H9 (cell line): ENCODE results near the gene PPM1H. TPM values are rescaled to one million over a fixed set of nuclear protein-coding genes. Genes with fewer than 3 reads are reported as not detected.

Experiments used
- DNase-seq: peaks from one replicate; pipeline ENCODE4 v3.0.0-alpha.2; 2017
- H2AFZ ChIP-seq: one replicate; pipeline ENCODE4 v1.6.1; 2013; ENCODE audit warnings: mild to moderate bottlenecking, low read length, control low read depth, moderate library complexity
- H2AK5ac ChIP-seq: 2 replicates; pipeline ENCODE4 v1.6.1; 2013; ENCODE audit warnings: low read length, control low read depth, mixed read lengths; ENCODE audit not compliant: insufficient read length
- H2BK120ac ChIP-seq: one replicate; pipeline ENCODE4 v1.6.1; 2013; ENCODE audit warnings: low read depth, mild to moderate bottlenecking, low read length, control low read depth, inconsistent platforms; ENCODE audit not compliant: poor library complexity, severe bottlenecking
- H2BK12ac ChIP-seq: 2 replicates; pipeline ENCODE4 v1.6.1; 2013; ENCODE audit warnings: low read length, control low read depth, mixed read lengths, low read depth; ENCODE audit not compliant: insufficient read length
- H2BK15ac ChIP-seq: 2 replicates; pipeline ENCODE4 v1.6.1; 2013; ENCODE audit warnings: low read depth, low read length, control low read depth
- H2BK20ac ChIP-seq: one replicate; pipeline ENCODE4 v1.6.1; 2013; ENCODE audit warnings: low read depth, mild to moderate bottlenecking, low read length, control low read depth, inconsistent platforms; ENCODE audit not compliant: poor library complexity, severe bottlenecking
- H2BK5ac ChIP-seq: 2 replicates; pipeline ENCODE4 v1.6.1; 2013; ENCODE audit warnings: low read length, control low read depth, mixed read lengths; ENCODE audit not compliant: insufficient read length
- H3K14ac ChIP-seq: 2 replicates; pipeline ENCODE4 v1.6.1; 2013; ENCODE audit warnings: low read length, control low read depth; ENCODE audit not compliant: insufficient read depth
- H3K18ac ChIP-seq: 2 replicates; pipeline ENCODE4 v1.6.1; 2013; ENCODE audit warnings: low read depth, mild to moderate bottlenecking, mixed read lengths, low read length, control low read depth; ENCODE audit not compliant: insufficient read length
- H3K23ac ChIP-seq: 2 replicates; pipeline ENCODE4 v1.6.1; 2013; ENCODE audit warnings: low read length, control low read depth, mixed read lengths, low read depth; ENCODE audit not compliant: insufficient read length
- H3K23me2 ChIP-seq: 2 replicates; pipeline ENCODE4 v1.6.1; 2013; ENCODE audit warnings: low read depth, mild to moderate bottlenecking, mixed read lengths, low read length, control low read depth; ENCODE audit not compliant: insufficient read length, poor library complexity, severe bottlenecking
- H3K27ac ChIP-seq: 2 replicates; pipeline ENCODE4 v1.5.1; 2013; ENCODE audit warnings: low read length, control low read depth, mixed read lengths, low read depth; ENCODE audit not compliant: insufficient read length
- H3K27me3 ChIP-seq: 2 replicates; pipeline ENCODE4 v1.6.1; 2013; ENCODE audit warnings: low read length, control low read depth, inconsistent platforms; ENCODE audit not compliant: insufficient read depth
- H3K4ac ChIP-seq: 2 replicates; pipeline ENCODE4 v1.6.1; 2013; ENCODE audit warnings: low read depth, mild to moderate bottlenecking, control low read depth, inconsistent platforms, low read length, moderate library complexity
- H3K4me1 ChIP-seq: 2 replicates; pipeline ENCODE4 v1.6.1; 2013; ENCODE audit warnings: low read length, control low read depth, inconsistent platforms; ENCODE audit not compliant: insufficient read depth
- H3K4me2 ChIP-seq: 2 replicates; pipeline ENCODE4 v1.6.1; 2013; ENCODE audit warnings: low read length, control low read depth, mixed read lengths; ENCODE audit not compliant: insufficient read length, insufficient read depth
- H3K56ac ChIP-seq: 2 replicates; pipeline ENCODE4 v1.6.1; 2013; ENCODE audit warnings: low read depth, mild to moderate bottlenecking, mixed read lengths, low read length, control low read depth; ENCODE audit not compliant: insufficient read length
- H3K79me1 ChIP-seq: 2 replicates; pipeline ENCODE4 v1.6.1; 2013; ENCODE audit warnings: low read depth, mild to moderate bottlenecking, moderate library complexity, low read length, control low read depth, inconsistent platforms; ENCODE audit not compliant: insufficient read depth, poor library complexity, severe bottlenecking
- H3K79me2 ChIP-seq: 2 replicates; pipeline ENCODE4 v1.6.1; 2013; ENCODE audit warnings: low read length, control low read depth, inconsistent platforms; ENCODE audit not compliant: insufficient read depth
- H3K9ac ChIP-seq: 2 replicates; pipeline ENCODE4 v1.6.1; 2013; ENCODE audit warnings: low read length, control low read depth, mixed read lengths; ENCODE audit not compliant: insufficient read length; ENCODE audit errors: extremely low read depth
- H3K9me3 ChIP-seq: one replicate; pipeline ENCODE4 v1.6.1; 2013; ENCODE audit warnings: low read depth, low read length, inconsistent platforms; ENCODE audit not compliant: control insufficient read depth
- H3T11ph ChIP-seq: one replicate; pipeline ENCODE4 v1.6.1; 2013; ENCODE audit warnings: mild to moderate bottlenecking, low read length, control low read depth, inconsistent platforms
- H4K20me1 ChIP-seq: one replicate; pipeline ENCODE4 v1.6.1; 2013; ENCODE audit not compliant: control insufficient read depth, insufficient read length, insufficient read depth
- H4K5ac ChIP-seq: 2 replicates; pipeline ENCODE4 v1.6.1; 2013; ENCODE audit warnings: low read depth, mild to moderate bottlenecking, mixed read lengths, low read length, control low read depth; ENCODE audit not compliant: insufficient read length
- H4K8ac ChIP-seq: replicated peaks from 2 replicates; pipeline ENCODE4 v1.6.1; 2013; ENCODE audit warnings: low read length, control low read depth, mixed read lengths, low read depth; ENCODE audit not compliant: insufficient read length
- H4K91ac ChIP-seq: 2 replicates; pipeline ENCODE4 v1.6.1; 2013; ENCODE audit warnings: low read depth, mild to moderate bottlenecking, moderate library complexity, mixed read lengths, low read length, control low read depth; ENCODE audit not compliant: insufficient read length
- H3K27ac Mint-ChIP-seq, 3 experiments: 2 replicates in 2 of 3; 3 replicates in 1 of 3; pipeline ENCODE4 v1.8.0; 2020 to 2021; ENCODE audit warnings: mixed read lengths in 3 of 3, mild to moderate bottlenecking in 1 of 3, moderate library complexity in 1 of 3
- H3K27me3 Mint-ChIP-seq: 2 replicates; pipeline ENCODE4 v1.8.0; 2021; ENCODE audit warnings: low read depth, mild to moderate bottlenecking, moderate library complexity, mixed read lengths
- H3K36me3 Mint-ChIP-seq, 3 experiments: 2 replicates in 2 of 3; 3 replicates in 1 of 3; pipeline ENCODE4 v1.8.0; 2020 to 2021; ENCODE audit warnings: low read depth in 3 of 3, mixed read lengths in 3 of 3; ENCODE audit not compliant: insufficient read depth in 1 of 3
- H3K4me1 Mint-ChIP-seq, 2 experiments: 2 replicates each; pipeline ENCODE4 v1.8.0; 2020; ENCODE audit warnings: mixed read lengths in 2 of 2
- H3K4me3 Mint-ChIP-seq, 2 experiments: 2 replicates in 1 of 2; 3 replicates in 1 of 2; pipeline ENCODE4 v1.8.0; 2020 to 2021; ENCODE audit warnings: mild to moderate bottlenecking in 2 of 2, mixed read lengths in 2 of 2, moderate library complexity in 1 of 2
- H3K9me3 Mint-ChIP-seq, 2 experiments: 2 replicates in 1 of 2; 3 replicates in 1 of 2; pipeline ENCODE4 v1.8.0; 2020; ENCODE audit warnings: mild to moderate bottlenecking in 2 of 2, mixed read lengths in 2 of 2, moderate library complexity in 1 of 2
- CTCF ChIP-seq: fragments of 200-600 bp; sonication (generic); conservative IDR thresholded peaks from 3 replicates; pipeline ENCODE4 v1.8.0; 2021; ENCODE audit warnings: antibody characterized with exemption, mild to moderate bottlenecking
- WGBS: extraction: QIAGEN DNeasy Blood & Tissue Kit; methylation state at CpG from one replicate; pipeline ENCODE4 v1.1.7; 2013; ENCODE audit warnings: missing lambda C conversion rate, low lambda C conversion rate, mixed read lengths; ENCODE audit not compliant: insufficient read length; ENCODE audit errors: extremely low coverage; 5-methylcytosine and 5-hydroxymethylcytosine counted together
- total RNA-seq: library from RNA; stranded (reverse); gene quantifications from 2 replicates; pipeline ENCODE4 v1.2.1, GENCODE V29; 2021

Gene PPM1H
- total RNA-seq, 1 experiment from 2014 or later, result 22.1 TPM

DNA sequence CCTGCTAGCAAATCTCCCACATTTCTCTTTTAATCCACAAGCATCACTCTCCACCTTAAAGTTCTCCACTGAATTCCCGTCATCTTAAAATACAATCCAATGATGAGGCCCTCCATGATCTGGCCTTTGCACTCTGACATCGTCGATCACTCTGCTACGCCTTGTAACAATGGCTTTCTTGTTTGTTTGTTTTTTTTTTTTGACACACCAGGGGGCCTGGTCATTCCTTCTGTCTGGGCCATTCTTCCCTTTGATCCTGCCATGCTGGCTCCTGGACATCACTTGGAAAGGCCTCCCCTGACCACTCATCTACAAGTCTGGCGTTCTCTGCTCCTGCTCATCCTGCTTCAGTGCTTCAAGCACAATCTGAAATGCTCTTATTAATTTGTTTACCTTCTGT lies 233.5 kb downstream of the PPM1H start:
- H3K56ac ChIP-seq, result no peak overlapping the region
- H3K27ac Mint-ChIP-seq, result no peak overlapping the region
- no peak overlapping the region for H2AK5ac ChIP-seq
- no peak overlapping the region for H4K91ac ChIP-seq
- H3K4me1 ChIP-seq, result peaks cover 15% of the 10 kb centered on the region
- no peak overlapping the region for H3K18ac ChIP-seq
- no peak overlapping the region for H3K9ac ChIP-seq
- no peak overlapping the region for H2AFZ ChIP-seq
- no peak overlapping the region for H2BK12ac ChIP-seq
- H3K4me1 Mint-ChIP-seq, result peaks cover 41% of the 10 kb centered on the region in 2 experiments
- no peaks in the 10 kb centered on the region for H3K9me3 Mint-ChIP-seq
- no peak overlapping the region for H3K4me3 Mint-ChIP-seq
- no peak overlapping the region for H4K8ac ChIP-seq
- no peak overlapping the region for H4K5ac ChIP-seq
- H2BK20ac ChIP-seq, result no peak overlapping the region
- no peak overlapping the region for H2BK5ac ChIP-seq
- H3K4me2 ChIP-seq, result no peak overlapping the region
- no peaks in the 10 kb centered on the region for H3K27me3 ChIP-seq
- no peaks in the 10 kb centered on the region for H3K23me2 ChIP-seq
- DNase-seq, result no peak
- H2BK15ac ChIP-seq, result no peak overlapping the region
- H3K27me3 Mint-ChIP-seq, result no peaks in the 10 kb centered on the region
- no peaks in the 10 kb centered on the region for H3K9me3 ChIP-seq
- no peak overlapping the region for H2BK120ac ChIP-seq
- H3K79me2 ChIP-seq, result no peaks in the 10 kb centered on the region
- no peaks in the 10 kb centered on the region for H3K79me1 ChIP-seq
- H3K23ac ChIP-seq, result no peak overlapping the region
- no peak overlapping the region for H3K4ac ChIP-seq
- H3K14ac ChIP-seq, result no peak overlapping the region
- no CpG with 5 or more reads among the region's 5 CpGs for WGBS
- H3K27ac ChIP-seq, result no peak overlapping the region
- H3K36me3 Mint-ChIP-seq, result peaks cover 3 to 5% (median 3%) of the 10 kb centered on the region in 3 experiments; a peak in 4 of 7 replicates
- no peak overlapping the region for H3T11ph ChIP-seq
- TF ChIP-seq CTCF, result no peak
- H4K20me1 ChIP-seq, result no peaks in the 10 kb centered on the region
